Activated T-cell treated with anti-CD3 and anti-CD28 coated beads, Interleukin-2, amount 50 U/mL, for 48 hours (primary cell): ENCODE measurements around the gene CNKSR1.
A peak's percentile ranks its signal among the peaks of the same experiment; 100 is the strongest.

Experiments
- DNase-seq, 2 experiments: peaks; one replicate each; pipeline ENCODE4 v3.0.0-alpha.2; 2020

Gene CNKSR1

GRCh38 chr1:26184883-26185282 is 7.6 kb downstream of the CNKSR1 start:
- DNase-seq, result no peak

GRCh38 chr1:26187882-26188281 is 10.6 kb downstream of the CNKSR1 start:
- DNase-seq, result no peak

GRCh38 chr1:26188477-26188876 is 11.2 kb downstream of the CNKSR1 start:
- DNase-seq, result no peak

- no peak for DNase-seq
Observed at GRCh38 chr1:26189331-26189730, 12.0 kb downstream of the CNKSR1 start.

- DNase-seq, result no peak
Observed at GRCh38 chr1:26189751-26190275, 12.5 kb downstream of the CNKSR1 start.

- DNase-seq, result no peak
Observed at GRCh38 chr1:26190373-26190987, 13.2 kb downstream of the CNKSR1 start, which contains the start of gene CATSPER4. CATSPER4 (plus strand) TSS chr1:26190602; CDS start chr1:26190628, 26 bp downstream.

- DNase-seq, result no peak
Observed at GRCh38 chr1:26191739-26192138, 14.4 kb downstream of the CNKSR1 start.

- no peak for DNase-seq
Observed at GRCh38 chr1:26195805-26196204, 18.5 kb downstream of the CNKSR1 start.

- no peak for DNase-seq
Observed at GRCh38 chr1:26197301-26197700, 20.0 kb downstream of the CNKSR1 start.

- DNase-seq, result no peak
Observed at GRCh38 chr1:26197813-26198212, 20.5 kb downstream of the CNKSR1 start.

- no peak for DNase-seq
Observed at GRCh38 chr1:26200413-26200812, 23.1 kb downstream of the CNKSR1 start.

- DNase-seq, result no peak
Observed at GRCh38 chr1:26203642-26204318, 26.5 kb downstream of the CNKSR1 start.

- no peak for DNase-seq
Observed at GRCh38 chr1:26210147-26210870, 33.0 kb downstream of the CNKSR1 start.

- no peak for DNase-seq
Observed at GRCh38 chr1:26212726-26213125, 35.4 kb downstream of the CNKSR1 start.

GRCh38 chr1:26213335-26213905 is 36.1 kb downstream of the CNKSR1 start:
- DNase-seq, result no peak

- DNase-seq, result no peak
Observed at GRCh38 chr1:26215246-26215645, 38.0 kb downstream of the CNKSR1 start.

GRCh38 chr1:26218906-26219494 is 41.7 kb downstream of the CNKSR1 start:
- no peak for DNase-seq

GRCh38 chr1:26220199-26220912 is 43.1 kb downstream of the CNKSR1 start:
- no peak for DNase-seq

GRCh38 chr1:26221094-26221493 is 43.8 kb downstream of the CNKSR1 start:
- no peak for DNase-seq

GRCh38 chr1:26224606-26225005 is 47.3 kb downstream of the CNKSR1 start:
- no peak for DNase-seq

- peak; percentile 62 to 68 for DNase-seq
Observed at GRCh38 chr1:26225033-26225831, 47.9 kb downstream of the CNKSR1 start.
